ENCODE results near the gene HDAC4.

The HDAC4 gene

DNA sequence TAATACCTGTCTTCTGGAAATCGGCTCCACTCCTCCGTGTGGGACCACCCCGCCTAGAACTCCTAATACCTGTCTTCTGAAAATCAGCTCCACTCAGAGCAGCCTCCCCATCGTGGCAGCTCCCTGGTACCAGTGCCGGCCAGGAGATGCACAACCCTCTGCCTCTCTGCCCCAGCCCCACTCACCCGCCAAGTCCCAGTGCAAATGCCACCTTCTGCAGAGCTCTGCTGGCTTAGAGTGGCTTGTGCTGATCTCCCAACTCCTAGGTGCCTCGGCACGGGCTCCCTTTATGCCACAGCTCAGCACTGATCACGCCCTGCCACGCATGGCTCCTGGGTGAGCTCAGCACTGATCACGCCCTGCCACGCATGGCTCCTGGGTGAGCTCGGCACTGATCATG is 258.5 kb downstream of the HDAC4 start:
- H3K4me3 ChIP-seq (ENCODE audit: control insufficient read depth, low read depth, low read length) = no peak overlapping the region
- DNase-seq (ENCODE audit: low read depth) = no peak
- TF ChIP-seq, protein P1, sequence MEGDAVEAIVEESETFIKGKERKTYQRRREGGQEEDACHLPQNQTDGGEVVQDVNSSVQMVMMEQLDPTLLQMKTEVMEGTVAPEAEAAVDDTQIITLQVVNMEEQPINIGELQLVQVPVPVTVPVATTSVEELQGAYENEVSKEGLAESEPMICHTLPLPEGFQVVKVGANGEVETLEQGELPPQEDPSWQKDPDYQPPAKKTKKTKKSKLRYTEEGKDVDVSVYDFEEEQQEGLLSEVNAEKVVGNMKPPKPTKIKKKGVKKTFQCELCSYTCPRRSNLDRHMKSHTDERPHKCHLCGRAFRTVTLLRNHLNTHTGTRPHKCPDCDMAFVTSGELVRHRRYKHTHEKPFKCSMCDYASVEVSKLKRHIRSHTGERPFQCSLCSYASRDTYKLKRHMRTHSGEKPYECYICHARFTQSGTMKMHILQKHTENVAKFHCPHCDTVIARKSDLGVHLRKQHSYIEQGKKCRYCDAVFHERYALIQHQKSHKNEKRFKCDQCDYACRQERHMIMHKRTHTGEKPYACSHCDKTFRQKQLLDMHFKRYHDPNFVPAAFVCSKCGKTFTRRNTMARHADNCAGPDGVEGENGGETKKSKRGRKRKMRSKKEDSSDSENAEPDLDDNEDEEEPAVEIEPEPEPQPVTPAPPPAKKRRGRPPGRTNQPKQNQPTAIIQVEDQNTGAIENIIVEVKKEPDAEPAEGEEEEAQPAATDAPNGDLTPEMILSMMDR (conservative IDR thresholded peaks at IDR 0.05; ENCODE audit: control insufficient read depth, insufficient read depth, low read depth, low read length) = no peak

DNA sequence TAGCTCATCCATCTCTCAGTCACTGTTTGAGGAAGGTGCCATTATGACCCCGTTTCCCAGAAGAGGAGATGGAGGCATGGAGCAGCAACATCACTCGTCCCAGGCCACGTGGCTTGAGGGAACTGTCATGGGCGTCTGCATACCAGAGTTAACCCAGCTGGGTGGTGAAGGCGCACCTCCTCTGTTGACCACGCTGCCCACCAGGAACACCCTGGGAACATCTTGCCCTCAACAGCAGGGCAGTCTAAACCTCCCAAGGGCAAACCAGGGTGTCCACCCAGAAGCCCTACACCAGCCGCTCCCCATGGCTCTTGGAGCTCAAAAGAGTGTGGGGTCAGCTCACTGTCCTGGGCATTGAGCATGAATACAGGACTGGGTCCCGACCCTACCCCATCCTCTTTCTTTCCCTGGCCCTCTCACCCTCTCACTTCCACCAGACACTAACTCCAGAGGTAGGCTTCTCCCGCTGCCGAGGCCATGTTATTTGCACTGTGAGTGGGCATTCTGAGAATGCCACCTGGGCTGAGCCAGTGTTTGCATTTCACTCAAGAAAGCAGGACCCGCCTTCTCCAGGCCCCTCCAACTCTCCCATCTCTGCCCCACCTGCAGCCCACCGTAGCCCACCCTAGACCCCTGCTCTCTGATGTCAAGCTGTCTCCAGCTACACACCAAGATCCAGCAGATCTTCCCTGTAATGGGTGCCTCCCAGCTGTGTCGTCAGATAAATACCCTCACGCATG is 259.6 kb downstream of the HDAC4 start:
- DNase-seq (ENCODE audit: low read depth) = no peak

DNA sequence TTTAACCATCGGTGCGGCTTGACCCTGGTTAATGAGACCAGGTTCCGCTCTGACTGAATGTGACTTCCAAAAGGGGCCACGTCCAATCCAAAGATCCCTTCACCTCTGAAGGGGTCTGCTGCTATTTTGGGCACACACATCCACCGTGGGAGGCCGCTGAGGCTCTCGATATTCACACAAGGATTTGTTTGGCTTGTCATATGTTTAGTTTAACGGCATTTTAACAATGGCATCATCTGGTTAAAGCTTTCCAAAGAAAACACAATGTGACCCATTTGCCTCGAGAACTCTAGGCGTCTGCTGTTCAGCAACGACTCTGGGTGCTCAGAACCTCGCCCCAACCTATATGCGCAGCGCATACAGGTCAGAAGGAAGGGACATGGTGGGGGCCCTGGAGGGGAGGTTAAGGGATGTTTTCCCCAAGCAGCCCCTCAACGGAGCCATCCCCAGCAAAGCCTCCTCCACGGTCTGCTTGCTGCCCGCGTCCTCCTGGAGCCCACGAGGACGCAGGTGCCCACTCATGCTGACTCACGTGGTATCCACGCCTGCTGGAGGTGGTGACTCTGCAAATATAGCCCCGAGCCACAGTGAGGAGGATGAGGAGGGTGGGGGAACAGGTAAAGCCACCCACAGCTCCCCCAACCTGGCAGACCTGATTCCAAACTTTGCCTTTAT is 260.3 kb downstream of the HDAC4 start:
- TF ChIP-seq, protein P1 (conservative IDR thresholded peaks at IDR 0.05; ENCODE audit: control insufficient read depth, insufficient read depth, low read depth, low read length) = no peak
- no peak for DNase-seq (ENCODE audit: low read depth)
- no peak overlapping the region for H3K4me3 ChIP-seq (ENCODE audit: control insufficient read depth, low read depth, low read length)

More for the DNA sequence above, 259.6 kb downstream of the HDAC4 start:
- H3K4me3 ChIP-seq (ENCODE audit: control insufficient read depth, low read depth, low read length) = no peak overlapping the region
- TF ChIP-seq, protein P1 (conservative IDR thresholded peaks at IDR 0.05; ENCODE audit: control insufficient read depth, insufficient read depth, low read depth, low read length) = no peak

DNA sequence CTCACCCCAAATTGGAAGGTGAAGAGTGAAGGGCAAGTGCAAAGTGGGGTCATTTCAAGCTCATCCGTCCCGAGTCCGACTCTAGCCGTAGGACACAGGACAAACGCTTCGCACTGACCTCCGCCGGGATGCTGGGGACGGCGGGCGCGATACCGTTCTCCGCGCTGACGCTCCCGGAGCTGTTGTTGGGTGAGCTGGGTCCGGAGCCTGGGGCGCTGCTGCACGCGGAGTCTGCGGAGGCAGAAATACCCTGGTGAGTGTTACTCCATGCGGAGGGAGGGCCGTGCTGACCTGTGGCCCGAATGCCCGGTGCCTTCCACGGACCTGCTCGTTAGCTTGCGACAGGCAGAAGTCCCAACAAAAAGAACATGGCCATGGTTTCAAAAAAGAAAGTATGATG is 261.3 kb downstream of the HDAC4 start:
- no peak for DNase-seq (ENCODE audit: low read depth)
- TF ChIP-seq, protein P1 (conservative IDR thresholded peaks at IDR 0.05; ENCODE audit: control insufficient read depth, insufficient read depth, low read depth, low read length) = no peak
- H3K4me3 ChIP-seq (ENCODE audit: control insufficient read depth, low read depth, low read length) = no peak overlapping the region

DNA sequence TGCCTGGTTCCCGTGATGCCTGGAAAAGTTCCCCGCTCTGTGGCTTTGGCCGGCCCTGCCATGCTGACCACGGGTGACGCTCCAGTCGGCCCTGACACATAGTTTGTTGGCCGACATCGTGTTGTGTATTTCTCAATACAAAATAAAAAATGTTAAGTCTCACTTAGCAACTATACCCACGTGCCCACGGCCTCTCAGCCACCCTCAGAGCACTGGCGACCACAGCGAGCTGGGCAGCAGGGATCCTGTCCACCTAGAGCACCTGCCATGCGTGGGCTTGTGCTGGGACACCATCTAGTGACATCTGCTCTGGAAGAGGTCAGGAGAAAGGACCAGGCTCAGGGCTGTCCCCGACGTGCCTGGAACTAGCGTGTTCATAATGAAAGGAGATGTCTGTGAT is 261.7 kb downstream of the HDAC4 start:
- DNase-seq (ENCODE audit: low read depth) = no peak
- TF ChIP-seq, protein P1 (conservative IDR thresholded peaks at IDR 0.05; ENCODE audit: control insufficient read depth, insufficient read depth, low read depth, low read length) = no peak
- H3K4me3 ChIP-seq (ENCODE audit: control insufficient read depth, low read depth, low read length) = no peak overlapping the region

DNA sequence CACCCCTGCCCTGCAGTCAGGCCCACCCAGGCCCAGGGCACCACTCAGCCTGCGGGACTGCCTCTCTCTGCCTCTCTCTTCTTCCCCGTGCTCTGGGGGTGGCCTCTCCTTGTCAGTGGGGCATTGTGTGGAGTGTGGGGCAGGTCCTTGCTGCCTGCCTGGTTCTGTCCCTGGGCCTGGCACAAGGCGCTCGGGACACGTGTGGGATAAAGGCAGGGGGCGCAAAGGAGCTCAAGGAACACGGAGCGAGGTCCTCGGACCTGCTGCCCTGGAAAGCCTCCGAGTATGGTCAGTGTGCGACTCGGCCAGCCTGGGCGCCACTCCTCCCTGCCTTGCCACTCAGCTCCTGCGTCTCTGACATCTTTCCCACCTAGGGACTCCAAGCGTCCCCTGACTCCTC is 262.2 kb downstream of the HDAC4 start:
- TF ChIP-seq, protein P1 (conservative IDR thresholded peaks at IDR 0.05; ENCODE audit: control insufficient read depth, insufficient read depth, low read depth, low read length) = no peak
- no peak for DNase-seq (ENCODE audit: low read depth)
- no peak overlapping the region for H3K4me3 ChIP-seq (ENCODE audit: control insufficient read depth, low read depth, low read length)

Measured in fibroblast of mammary gland (primary cell).